HepG2 (cell line): Measurements from ENCODE around the gene TMEM223. TPM values are rescaled to one million over a fixed set of nuclear protein-coding genes. Genes with fewer than 3 reads are reported as not detected.

Source experiments
- ATF3 ChIP-seq: sonication (generic); formaldehyde crosslinking; IDR thresholded peaks from 2 replicates; pipeline ENCODE4 v1.4.0; 2020; ENCODE audit warnings: missing genetic modification reagents
- ATF6 ChIP-seq: sonication (generic); formaldehyde crosslinking; conservative IDR thresholded peaks from 2 replicates; pipeline ENCODE4 v1.4.0; 2020; ENCODE audit warnings: missing genetic modification reagents
- CHCHD3 ChIP-seq: sonication (generic); formaldehyde crosslinking; IDR thresholded peaks from 2 replicates; pipeline ENCODE4 v1.8.0; 2022; ENCODE audit warnings: mild to moderate bottlenecking, missing genetic modification reagents, moderate library complexity
- HNRNPUL1 ChIP-seq: fragments of 200-400 bp; formaldehyde crosslinking; IDR thresholded peaks from 2 replicates; pipeline ENCODE4 v1.6.1; 2017; ENCODE audit warnings: low read depth, mild to moderate bottlenecking, low read length, moderate library complexity
- HOXA5 ChIP-seq: sonication (generic); formaldehyde crosslinking; IDR thresholded peaks from 2 replicates; pipeline ENCODE4 v1.4.0; 2020; ENCODE audit warnings: missing genetic modification reagents
- HOXA9 ChIP-seq: sonication (generic); formaldehyde crosslinking; IDR thresholded peaks from 2 replicates; pipeline ENCODE4 v1.8.1; 2022; ENCODE audit warnings: missing genetic modification reagents, mild to moderate bottlenecking, moderate library complexity, borderline replicate concordance
- MIXL1 ChIP-seq: IDR thresholded peaks from 2 replicates; pipeline ENCODE4 v1.6.1; 2016
- NCOA2 ChIP-seq: sonication (generic); formaldehyde crosslinking; IDR thresholded peaks from 2 replicates; pipeline ENCODE4 v1.8.0; 2022; ENCODE audit warnings: inconsistent platforms
- NFE2L1 ChIP-seq: sonication (generic); formaldehyde crosslinking; IDR thresholded peaks from 2 replicates; pipeline ENCODE4 v1.4.0; 2020; ENCODE audit warnings: missing genetic modification reagents, mild to moderate bottlenecking, borderline replicate concordance
- NFYB ChIP-seq: sonication (generic); formaldehyde crosslinking; IDR thresholded peaks from 2 replicates; pipeline ENCODE4 v1.4.0; 2020; ENCODE audit warnings: missing genetic modification reagents
- PAX8 ChIP-seq: sonication (generic); formaldehyde crosslinking; IDR thresholded peaks from 2 replicates; pipeline ENCODE4 v1.8.0; 2022; ENCODE audit warnings: mild to moderate bottlenecking, missing genetic modification reagents, borderline replicate concordance
- POLR2AphosphoS5 ChIP-seq: IDR thresholded peaks from 2 replicates; pipeline ENCODE4 v1.6.1; 2012; ENCODE audit warnings: low read depth, low read length
- SIX4 ChIP-seq: sonication (generic); formaldehyde crosslinking; IDR thresholded peaks from 2 replicates; pipeline ENCODE4 v1.4.0; 2020; ENCODE audit warnings: missing genetic modification reagents
- STAT6 ChIP-seq: sonication (generic); formaldehyde crosslinking; IDR thresholded peaks from 2 replicates; pipeline ENCODE4 v1.4.0; 2020; ENCODE audit warnings: missing genetic modification reagents, mild to moderate bottlenecking, borderline replicate concordance
- U2AF1 ChIP-seq: fragments of 200-400 bp; formaldehyde crosslinking; optimal IDR thresholded peaks from 2 replicates; pipeline ENCODE3; 2017; ENCODE audit warnings: mild to moderate bottlenecking, low read depth, low read length
- ZGPAT ChIP-seq: IDR thresholded peaks from 2 replicates; pipeline ENCODE4 v1.6.1; 2016; ENCODE audit warnings: mild to moderate bottlenecking
- ZNF335 ChIP-seq: sonication (generic); formaldehyde crosslinking; IDR thresholded peaks from 2 replicates; pipeline ENCODE4 v1.4.0; 2020; ENCODE audit warnings: missing genetic modification reagents
- ZNF431 ChIP-seq: sonication (generic); formaldehyde crosslinking; IDR thresholded peaks from 2 replicates; pipeline ENCODE4 v1.9.0; 2022; ENCODE audit warnings: missing genetic modification reagents, low read depth, mild to moderate bottlenecking, borderline replicate concordance
- ZNF44 ChIP-seq: sonication (generic); formaldehyde crosslinking; IDR thresholded peaks from 2 replicates; pipeline ENCODE4 v1.5.1; 2020; ENCODE audit warnings: mild to moderate bottlenecking, missing genetic modification reagents
- ZNF513 ChIP-seq: sonication (generic); formaldehyde crosslinking; conservative IDR thresholded peaks from 2 replicates; pipeline ENCODE4 v1.5.0; 2020; ENCODE audit warnings: missing genetic modification reagents
- ZNF543 ChIP-seq: sonication (generic); formaldehyde crosslinking; IDR thresholded peaks from 2 replicates; pipeline ENCODE4 v1.4.0; 2020; ENCODE audit warnings: mild to moderate bottlenecking, missing genetic modification reagents
- ZNF577 ChIP-seq: sonication (generic); formaldehyde crosslinking; IDR thresholded peaks from 2 replicates; pipeline ENCODE4 v1.4.0; 2020; ENCODE audit warnings: mild to moderate bottlenecking, low read depth, missing genetic modification reagents, borderline replicate concordance
- polyA plus RNA-seq, 8 experiments: library from polyadenylated mRNA; depleted of rRNA in 3 of 8; stranded (reverse) in 7 of 8; unstranded in 1 of 8; fragments of >200 nt; fragmentation: Illumina TruSeq in 4 of 8; extraction: Trizol in 4 of 8; gene quantifications; 2 replicates each; pipeline versions ENCODE4 v1.2.1 to v1.2.3, GENCODE V29; 2011 to 2016; ENCODE audit warnings: low read depth in 4 of 8, missing spikeins in 1 of 8, mixed read lengths in 1 of 8; ENCODE audit not compliant: insufficient read depth in 1 of 8
- total RNA-seq, 5 experiments: library from RNA; depleted of rRNA; stranded (reverse); fragments of >200 nt; fragmentation: Illumina TruSeq; extraction: Trizol; gene quantifications; 2 replicates each; pipeline ENCODE4 v1.2.3, GENCODE V29; 2016; ENCODE audit warnings: low read depth in 1 of 5

TMEM223 gene
- total and polyA plus RNA-seq, 2 of the 13 experiments (the other 11 are each of a cell fraction or from before 2014, with no cell fraction given), result 19.5 to 24.9 TPM

- no peak for TF ChIP-seq STAT6 (CRISPR knock-in tag)
- 0 out of 2 replicates have a peak, but pooled peaks have one; percentile 43 for TF ChIP-seq CHCHD3 (CRISPR knock-in tag)
- TF ChIP-seq ZNF335 (CRISPR knock-in tag), result peak; percentile 64
- TF ChIP-seq MIXL1 (CRISPR knock-in tag), result peak; percentile 85
- TF ChIP-seq HOXA9 (CRISPR knock-in tag), result 0 out of 2 replicates have a peak, but pooled peaks have one; percentile 18
- TF ChIP-seq ATF3, result peak; percentile 54
- peak; percentile 43 for TF ChIP-seq NFYB (CRISPR knock-in tag)
- TF ChIP-seq NCOA2 (CRISPR knock-in tag), result peak; percentile 59
- 0 out of 2 replicates have a peak, but pooled peaks have one; percentile 14 for TF ChIP-seq ZNF513 (CRISPR knock-in tag)
- TF ChIP-seq HNRNPUL1, result peak; percentile 34; the same call in 1 of the 2 replicates
- TF ChIP-seq POLR2AphosphoS5, result peak; percentile 93
- TF ChIP-seq SIX4, result 0 out of 2 replicates have a peak, but pooled peaks have one; percentile 7
- peak; percentile 57 for TF ChIP-seq HOXA5 (CRISPR knock-in tag)
- peak; percentile 67 for TF ChIP-seq ZNF543 (CRISPR knock-in tag)
- TF ChIP-seq PAX8 (CRISPR knock-in tag), result peak; percentile 96
- TF ChIP-seq U2AF1, result no peak
- peak; percentile 35; the same call in 1 of the 2 replicates for TF ChIP-seq ZNF431
- 0 out of 2 replicates have a peak, but pooled peaks have one; percentile 51 for TF ChIP-seq NFE2L1 (CRISPR knock-in tag)
- TF ChIP-seq ZNF44 (CRISPR knock-in tag), result peak; percentile 75; the same call in 1 of the 2 replicates
- TF ChIP-seq ZNF577 (CRISPR knock-in tag), result 0 out of 2 replicates have a peak, but pooled peaks have one; percentile 86
- peak; percentile 95 for TF ChIP-seq ZGPAT (CRISPR knock-in tag)
- TF ChIP-seq ATF6, result no peak
Observed at GRCh38 chr11:62787005-62787759, 4.6 kb downstream of the TMEM223 start, which contains the start of gene TMEM179B (continued).
